ENCODE results near the gene CLEC9A.

CLEC9A gene

GRCh38 chr12:10101042-10101579 lies 70.6 kb downstream of the CLEC9A start:
- no peak overlapping the region for H4K8ac ChIP-seq (ENCODE audit: low read depth, low read length)
- no peak overlapping the region for H2BK120ac ChIP-seq (ENCODE audit: low read depth, low read length)
- no peaks in the 10 kb centered on the region for H3K79me1 ChIP-seq (ENCODE audit: low read length)
- H3K36me3 ChIP-seq (ENCODE audit: control insufficient read depth, insufficient read depth, low read length), result no peaks in the 10 kb centered on the region
- H3K79me2 ChIP-seq (ENCODE audit: control insufficient read depth, insufficient read depth, low read length), result no peaks in the 10 kb centered on the region
- H4K5ac ChIP-seq (ENCODE audit: low read length), result no peak overlapping the region
- no peak overlapping the region for H3K9ac ChIP-seq (ENCODE audit: low read length)
- H3K4ac ChIP-seq (ENCODE audit: low read depth, low read length), result no peak overlapping the region
- H3K4me3 ChIP-seq (ENCODE audit: low read length), result no peak overlapping the region
- H2BK15ac ChIP-seq (replicated peaks; ENCODE audit: low read depth), result no peak overlapping the region
- H3K4me2 ChIP-seq (ENCODE audit: low read length), result no peak overlapping the region
- H3K18ac ChIP-seq (ENCODE audit: low read length), result no peak overlapping the region
- no peak overlapping the region for H2BK5ac ChIP-seq (ENCODE audit: low read length)
- peak; percentile 54 for DNase-seq
- H2AK5ac ChIP-seq (ENCODE audit: low read length), result no peak overlapping the region
- no peaks in the 10 kb centered on the region for H3K27me3 ChIP-seq (ENCODE audit: insufficient read depth, low read length, poor library complexity)
- H3K27ac ChIP-seq (ENCODE audit: low read depth, low read length), result no peak overlapping the region
- WGBS (ENCODE audit: extremely low coverage, insufficient coverage, low lambda C conversion rate), result no CpG with 5 or more reads among the region's 5 CpGs
- no peak overlapping the region for H3K23ac ChIP-seq (ENCODE audit: low read length)
- H3K56ac ChIP-seq (ENCODE audit: low read length), result peak overlapping the region; percentile 10
- H3K4me1 ChIP-seq (ENCODE audit: control insufficient read depth, low read depth, low read length), result peaks cover 12% of the 10 kb centered on the region

GRCh38 chr12:10101648-10102220 lies 71.3 kb downstream of the CLEC9A start:
- no peak overlapping the region for H2BK120ac ChIP-seq (ENCODE audit: low read depth, low read length)
- H3K56ac ChIP-seq (ENCODE audit: low read length), result no peak overlapping the region
- no peaks in the 10 kb centered on the region for H3K27me3 ChIP-seq (ENCODE audit: insufficient read depth, low read length, poor library complexity)
- no peak overlapping the region for H3K4ac ChIP-seq (ENCODE audit: low read depth, low read length)
- H2BK5ac ChIP-seq (ENCODE audit: low read length), result no peak overlapping the region
- H3K27ac ChIP-seq (ENCODE audit: low read depth, low read length), result no peak overlapping the region
- H3K4me2 ChIP-seq (ENCODE audit: low read length), result no peak overlapping the region
- H3K36me3 ChIP-seq (ENCODE audit: control insufficient read depth, insufficient read depth, low read length), result no peaks in the 10 kb centered on the region
- no peak overlapping the region for H4K5ac ChIP-seq (ENCODE audit: low read length)
- no peak overlapping the region for H3K4me3 ChIP-seq (ENCODE audit: low read length)
- no peak overlapping the region for H3K9ac ChIP-seq (ENCODE audit: low read length)
- H2BK15ac ChIP-seq (replicated peaks; ENCODE audit: low read depth), result no peak overlapping the region
- H3K18ac ChIP-seq (ENCODE audit: low read length), result no peak overlapping the region
- no peak overlapping the region for H4K8ac ChIP-seq (ENCODE audit: low read depth, low read length)
- H3K79me2 ChIP-seq (ENCODE audit: control insufficient read depth, insufficient read depth, low read length), result no peaks in the 10 kb centered on the region
- H3K79me1 ChIP-seq (ENCODE audit: low read length), result no peaks in the 10 kb centered on the region
- no peak overlapping the region for H3K23ac ChIP-seq (ENCODE audit: low read length)
- DNase-seq, result peak; percentile 78
- H3K4me1 ChIP-seq (ENCODE audit: control insufficient read depth, low read depth, low read length), result peaks cover 12% of the 10 kb centered on the region
- no CpG with 5 or more reads among the region's 1 CpG for WGBS (ENCODE audit: extremely low coverage, insufficient coverage, low lambda C conversion rate)
- H2AK5ac ChIP-seq (ENCODE audit: low read length), result no peak overlapping the region

GRCh38 chr12:10102322-10102721 lies 71.8 kb downstream of the CLEC9A start:
- no peaks in the 10 kb centered on the region for H3K27me3 ChIP-seq (ENCODE audit: insufficient read depth, low read length, poor library complexity)
- H2BK120ac ChIP-seq (ENCODE audit: low read depth, low read length), result no peak overlapping the region
- no peaks in the 10 kb centered on the region for H3K36me3 ChIP-seq (ENCODE audit: control insufficient read depth, insufficient read depth, low read length)
- H2AK5ac ChIP-seq (ENCODE audit: low read length), result no peak overlapping the region
- peak overlapping the region; percentile 35 for H2BK5ac ChIP-seq (ENCODE audit: low read length)
- no peak overlapping the region for H3K18ac ChIP-seq (ENCODE audit: low read length)
- no peak overlapping the region for H4K8ac ChIP-seq (ENCODE audit: low read depth, low read length)
- no peak overlapping the region for H3K23ac ChIP-seq (ENCODE audit: low read length)
- H3K27ac ChIP-seq (ENCODE audit: low read depth, low read length), result no peak overlapping the region
- no peak for DNase-seq
- no peak overlapping the region for H3K4me2 ChIP-seq (ENCODE audit: low read length)
- H4K5ac ChIP-seq (ENCODE audit: low read length), result peak overlapping the region; percentile 56
- H3K9ac ChIP-seq (ENCODE audit: low read length), result no peak overlapping the region
- H3K4ac ChIP-seq (ENCODE audit: low read depth, low read length), result no peak overlapping the region
- no peaks in the 10 kb centered on the region for H3K79me1 ChIP-seq (ENCODE audit: low read length)
- H3K56ac ChIP-seq (ENCODE audit: low read length), result no peak overlapping the region
- H3K4me1 ChIP-seq (ENCODE audit: control insufficient read depth, low read depth, low read length), result peaks cover 12% of the 10 kb centered on the region
- no peak overlapping the region for H3K4me3 ChIP-seq (ENCODE audit: low read length)
- H3K79me2 ChIP-seq (ENCODE audit: control insufficient read depth, insufficient read depth, low read length), result no peaks in the 10 kb centered on the region
- no CpG with 5 or more reads among the region's 2 CpGs for WGBS (ENCODE audit: extremely low coverage, insufficient coverage, low lambda C conversion rate)
- no peak overlapping the region for H2BK15ac ChIP-seq (replicated peaks; ENCODE audit: low read depth)

GRCh38 chr12:10110256-10110844 lies 79.9 kb downstream of the CLEC9A start:
- no CpG with 5 or more reads among the region's 2 CpGs for WGBS (ENCODE audit: extremely low coverage, insufficient coverage, low lambda C conversion rate)

GRCh38 chr12:10111451-10111850 lies 81.0 kb downstream of the CLEC9A start:
- H3K4me2 ChIP-seq (ENCODE audit: low read length), result no peak overlapping the region
- no peak overlapping the region for H3K9ac ChIP-seq (ENCODE audit: low read length)
- no peak overlapping the region for H4K5ac ChIP-seq (ENCODE audit: low read length)
- H3K36me3 ChIP-seq (ENCODE audit: control insufficient read depth, insufficient read depth, low read length), result no peaks in the 10 kb centered on the region
- no peaks in the 10 kb centered on the region for H3K4me1 ChIP-seq (ENCODE audit: control insufficient read depth, low read depth, low read length)
- DNase-seq, result no peak
- no peak overlapping the region for H3K27ac ChIP-seq (ENCODE audit: low read depth, low read length)
- no peak overlapping the region for H2BK15ac ChIP-seq (replicated peaks; ENCODE audit: low read depth)
- no peak overlapping the region for H2BK120ac ChIP-seq (ENCODE audit: low read depth, low read length)
- no peaks in the 10 kb centered on the region for H3K79me2 ChIP-seq (ENCODE audit: control insufficient read depth, insufficient read depth, low read length)
- H3K56ac ChIP-seq (ENCODE audit: low read length), result no peak overlapping the region
- no peak overlapping the region for H3K4ac ChIP-seq (ENCODE audit: low read depth, low read length)
- H4K8ac ChIP-seq (ENCODE audit: low read depth, low read length), result no peak overlapping the region
- H3K27me3 ChIP-seq (ENCODE audit: insufficient read depth, low read length, poor library complexity), result no peaks in the 10 kb centered on the region
- H3K79me1 ChIP-seq (ENCODE audit: low read length), result no peaks in the 10 kb centered on the region
- H3K23ac ChIP-seq (ENCODE audit: low read length), result no peak overlapping the region
- H2AK5ac ChIP-seq (ENCODE audit: low read length), result no peak overlapping the region
- no peak overlapping the region for H3K4me3 ChIP-seq (ENCODE audit: low read length)
- no peak overlapping the region for H3K18ac ChIP-seq (ENCODE audit: low read length)
- H2BK5ac ChIP-seq (ENCODE audit: low read length), result no peak overlapping the region
- WGBS (ENCODE audit: extremely low coverage, insufficient coverage, low lambda C conversion rate), result no CpG with 5 or more reads among the region's 38 CpGs

More at GRCh38 chr12:10110256-10110844, 79.9 kb downstream of the CLEC9A start:
- Histone ChIP-seq H3K27me3 (ENCODE audit: insufficient read depth, low read length, poor library complexity) (no peaks in the 10 kb centered on the region), H3K79me1 (ENCODE audit: low read length) (no peaks in the 10 kb centered on the region), H3K18ac (ENCODE audit: low read length) (no peak overlapping the region), H2BK120ac (ENCODE audit: low read depth, low read length) (no peak overlapping the region), H3K79me2 (ENCODE audit: control insufficient read depth, insufficient read depth, low read length) (no peaks in the 10 kb centered on the region), H2BK5ac (ENCODE audit: low read length) (no peak overlapping the region), H2AK5ac (ENCODE audit: low read length) (no peak overlapping the region), H3K4me1 (ENCODE audit: control insufficient read depth, low read depth, low read length) (no peaks in the 10 kb centered on the region), H3K4me3 (ENCODE audit: low read length) (no peak overlapping the region), H4K5ac (ENCODE audit: low read length) (no peak overlapping the region), H3K36me3 (ENCODE audit: control insufficient read depth, insufficient read depth, low read length) (no peaks in the 10 kb centered on the region), H3K27ac (ENCODE audit: low read depth, low read length) (no peak overlapping the region), H2BK15ac (replicated peaks; ENCODE audit: low read depth) (no peak overlapping the region), H4K8ac (ENCODE audit: low read depth, low read length) (no peak overlapping the region), H3K4me2 (ENCODE audit: low read length) (no peak overlapping the region), H3K4ac (ENCODE audit: low read depth, low read length) (no peak overlapping the region), H3K56ac (ENCODE audit: low read length) (no peak overlapping the region), H3K23ac (ENCODE audit: low read length) (no peak overlapping the region), H3K9ac (ENCODE audit: low read length) (no peak overlapping the region)
- DNase-seq, result no peak
